K562 (cell line): ENCODE measurements around the gene SLC1A2. TPM values are rescaled to one million over a fixed set of nuclear protein-coding genes. Genes with fewer than 3 reads are reported as not detected.

Experiments used
- ATAC-seq: fragments of 200-7000 bp; cut with Tn5 transposase; 3 replicates; pipeline ENCODE4 v1.9.1; 2020; ENCODE audit warnings: moderate library complexity
- BruUV-seq: library from RNA; stranded (reverse); fragments of 400-500 nt; replicated peaks from 2 replicates; lab custom pipeline; 2021; lab: Mats Ljungman, UMichigan
- CTCF ChIA-PET: fragments of 300-600 bp; formaldehyde crosslinking; extraction: SDS; loops from one replicate; lab custom pipeline; 2021; ENCODE audit warnings: low intra/inter-chr PET ratio; lab: Yijun Ruan, JAX
- POLR2A ChIA-PET: fragments of 300-600, 350-650 bp; sonication (Branson Sonifier 250); formaldehyde crosslinking; extraction: SDS; loops from one replicate; lab custom pipeline; 2021; ENCODE audit warnings: antibody characterized with exemption, inconsistent platforms; lab: Yijun Ruan, JAX
- DNase-seq, 4 experiments: peaks; one replicate each; pipeline versions ENCODE4 v3.0.0 to v3.0.0-alpha.2; 2011 to 2018; ENCODE audit warnings: low spot score in 3 of 4, mixed read lengths in 3 of 4; ENCODE audit errors: extremely low read depth in 1 of 4
- FAIRE-seq: peaks from 2 replicates; lab custom pipeline; 2011; peaks lifted over from hg19 to GRCh38; lab: Jason Lieb, UNC
- H2AFZ ChIP-seq: 2 replicates; pipeline ENCODE4 v1.6.0; 2011; ENCODE audit warnings: low read depth, low read length, control low read depth, inconsistent platforms
- H3K27ac ChIP-seq: fragments of 200-600 bp; 3 replicates; pipeline ENCODE4 v1.8.0; 2011; ENCODE audit warnings: low read depth, mild to moderate bottlenecking, control low read depth, inconsistent platforms, low read length, moderate library complexity, mixed read lengths; ENCODE audit errors: extremely low read depth
- H3K27me3 ChIP-seq, 2 experiments: fragments of 300-600 bp in 1 of 2; 2 replicates in 1 of 2; 3 replicates in 1 of 2; pipeline versions ENCODE4 v1.6.0 to v1.8.0; 2011; ENCODE audit warnings: inconsistent platforms in 2 of 2, low read length in 2 of 2, mild to moderate bottlenecking in 1 of 2, mixed read lengths in 1 of 2, moderate library complexity in 1 of 2; ENCODE audit not compliant: control insufficient read depth in 2 of 2, insufficient read depth in 2 of 2
- H3K36me3 ChIP-seq: fragments of 300-600 bp; 3 replicates; pipeline ENCODE4 v1.8.0; 2011; ENCODE audit warnings: mild to moderate bottlenecking, low read length, inconsistent platforms; ENCODE audit not compliant: control insufficient read depth, insufficient read depth
- H3K4me1 ChIP-seq, 2 experiments: fragments of 200-600 bp in 1 of 2; replicated peaks in 1 of 2; 2 replicates in 1 of 2; 3 replicates in 1 of 2; pipeline versions ENCODE4 v1.5.1 to v1.8.0; 2011; ENCODE audit warnings: inconsistent platforms in 2 of 2, low read length in 2 of 2, mild to moderate bottlenecking in 1 of 2, mixed read lengths in 1 of 2, moderate library complexity in 1 of 2; ENCODE audit not compliant: control insufficient read depth in 2 of 2, insufficient read depth in 2 of 2
- H3K4me2 ChIP-seq: 2 replicates; pipeline ENCODE4 v1.6.1; 2011; ENCODE audit warnings: low read length, control low read depth, inconsistent platforms, mixed read lengths; ENCODE audit not compliant: insufficient read depth
- H3K4me3 ChIP-seq: fragments of 200-600 bp; sonication (generic), shearing (Covaris generic); 2 replicates; pipeline ENCODE4 v1.5.1; 2016; ENCODE audit warnings: control low read depth, inconsistent platforms
- H3K79me2 ChIP-seq: fragments of 200-600 bp; 3 replicates; pipeline ENCODE4 v1.8.0; 2011; ENCODE audit warnings: low read length, inconsistent platforms; ENCODE audit not compliant: control insufficient read depth, insufficient read depth
- H3K9ac ChIP-seq, 2 experiments: 2 replicates each; pipeline versions ENCODE4 v1.6.0 to v1.6.1; 2011; ENCODE audit warnings: low read depth in 2 of 2, low read length in 2 of 2, control low read depth in 1 of 2, inconsistent platforms in 1 of 2, mild to moderate bottlenecking in 1 of 2, mixed read lengths in 1 of 2; ENCODE audit not compliant: insufficient read depth in 1 of 2
- H3K9me1 ChIP-seq: one replicate; pipeline ENCODE4 v1.6.0; 2011; ENCODE audit warnings: inconsistent platforms, mild to moderate bottlenecking, low read length, moderate library complexity; ENCODE audit not compliant: control insufficient read depth, insufficient read depth
- H3K9me3 ChIP-seq: replicated peaks from 2 replicates; pipeline ENCODE4 v1.5.1; 2011; ENCODE audit warnings: low read depth, low read length, inconsistent platforms; ENCODE audit not compliant: control insufficient read depth, insufficient read depth
- H4K20me1 ChIP-seq: replicated peaks from 2 replicates; pipeline ENCODE4 v1.6.1; 2011; ENCODE audit warnings: low read length, inconsistent platforms, mixed read lengths; ENCODE audit not compliant: control insufficient read depth, insufficient read depth
- CBX8 ChIP-seq: fragments of 200-600 bp; sonication (generic); IDR thresholded peaks from 2 replicates; pipeline ENCODE4 v1.6.1; 2012; ENCODE audit warnings: borderline replicate concordance, mixed run types, low read depth, mild to moderate bottlenecking, moderate library complexity, mixed read lengths, low read length, control low read depth, inconsistent platforms; ENCODE audit not compliant: poor library complexity, severe bottlenecking; ENCODE audit errors: extremely low read depth
- CTCF ChIP-seq, 3 experiments: IDR thresholded peaks in 2 of 3; conservative IDR thresholded peaks in 1 of 3; 2 replicates each; pipeline ENCODE4 v1.5.1; 2011 to 2012; ENCODE audit warnings: low read length in 3 of 3, mild to moderate bottlenecking in 3 of 3, control low read depth in 2 of 3, improper control_type of control experiment in 1 of 3, inconsistent platforms in 1 of 3, low read depth in 1 of 3, mixed read lengths in 1 of 3, moderate library complexity in 1 of 3; ENCODE audit not compliant: insufficient read depth in 2 of 3
- FOXM1 ChIP-seq, 2 experiments: fragments of 450-650 bp in 1 of 2; sonication (generic) in 1 of 2; formaldehyde crosslinking in 1 of 2; IDR thresholded peaks; 2 replicates each; pipeline versions ENCODE4 v1.6.1 to v1.9.0; 2017 to 2022; ENCODE audit warnings: low read depth in 2 of 2, mild to moderate bottlenecking in 2 of 2, missing genetic modification reagents in 1 of 2, moderate library complexity in 1 of 2
- KAT8 ChIP-seq: fragments of 450-650 bp; IDR thresholded peaks from 2 replicates; pipeline ENCODE4 v1.6.1; 2016; ENCODE audit warnings: low read depth, mild to moderate bottlenecking
- POLR3G ChIP-seq: IDR thresholded peaks from 2 replicates; pipeline ENCODE4 v1.6.1; 2011; ENCODE audit not compliant: insufficient read length, insufficient replicate concordance; ENCODE audit errors: extremely low read depth
- RBM25 ChIP-seq: fragments of 200-400 bp; formaldehyde crosslinking; IDR thresholded peaks from 2 replicates; pipeline ENCODE4 v1.6.1; 2018; ENCODE audit warnings: low read length, low read depth, moderate library complexity; ENCODE audit not compliant: severe bottlenecking
- THAP12 ChIP-seq: fragments of 250-450 bp; sonication (Bioruptor Pico); IDR thresholded peaks from 2 replicates; pipeline ENCODE4 v1.9.0; 2021; ENCODE audit warnings: mild to moderate bottlenecking, inconsistent platforms
- TRIM28 ChIP-seq: fragments of 450-650 bp; IDR thresholded peaks from 2 replicates; pipeline ENCODE4 v1.6.1; 2017
- ZKSCAN8 ChIP-seq: fragments of 200-800 bp; sonication (Bioruptor generic); IDR thresholded peaks from 2 replicates; pipeline ENCODE4 v1.6.1; 2016; ENCODE audit warnings: missing genetic modification characterization, missing compliant biosample characterization
- ZNF133 ChIP-seq: fragments of 250-450 bp; sonication (Bioruptor Pico); IDR thresholded peaks from 2 replicates; pipeline ENCODE4 v1.4.0; 2020; ENCODE audit warnings: mild to moderate bottlenecking
- WGBS: fragments of 100-300 bp; shearing (Covaris generic); methylation state at CpG from one replicate; pipeline ENCODE4 v1.1.6; 2016; ENCODE audit warnings: low coverage, mixed read lengths; ENCODE audit not compliant: insufficient coverage; ENCODE audit errors: missing lambda C conversion rate; 5-methylcytosine and 5-hydroxymethylcytosine counted together
- in situ Hi-C: fragments of 300-500 bp; cut with MboI; formaldehyde crosslinking; loops from 4 replicates; pipeline ENCODE4 v1.15.0; 2018; ENCODE audit warnings: inconsistent platforms, mixed read lengths
- intact Hi-C: fragments of 100-400 bp; cut with micrococcal nuclease; formaldehyde crosslinking; loops from 2 replicates; pipeline ENCODE4 v1.14.2; 2022
- polyA plus RNA-seq, 8 experiments: library from polyadenylated mRNA; depleted of rRNA in 4 of 8; stranded (reverse) in 5 of 8; unstranded in 3 of 8; fragments of >200 nt; fragmentation: Nextera tagmentation in 2 of 8; fragmentation: Illumina TruSeq in 1 of 8; extraction: Ambion mirVana in 2 of 8; extraction: Trizol in 1 of 8; gene quantifications; 2 replicates each; pipeline versions ENCODE4 v1.2.1 to v1.2.3, GENCODE V29; 2011 to 2014; ENCODE audit warnings: inconsistent platforms in 1 of 8, missing spikeins in 1 of 8
- total RNA-seq, 7 experiments: library from RNA; depleted of rRNA in 6 of 7; stranded (reverse); fragments of >200 nt in 6 of 7; fragmentation: Illumina TruSeq in 2 of 7; extraction: Trizol in 2 of 7; gene quantifications; 2 replicates each; pipeline versions ENCODE4 v1.2.1 to v1.2.3, GENCODE V29; 2011 to 2021; ENCODE audit warnings: low replicate concordance in 1 of 7

The SLC1A2 gene
- total and polyA plus RNA-seq, 9 of the 15 experiments (the other 6 are each of a cell fraction or from before 2014, with no cell fraction given) = 0.03 to 0.07 (median 0.04) TPM; not detected in 5

- 0% methylated on average over 4 of the region's 4 CpGs for WGBS
- intact Hi-C loops = no loop called here
- H3K27ac ChIP-seq = no peak overlapping the region
Observed at GRCh38 chr11:35232891-35233330, 186.4 kb downstream of the SLC1A2 start.

GRCh38 chr11:35231076-35231860 is 188.1 kb downstream of the SLC1A2 start:
- no peak for DNase-seq
- CTCF ChIA-PET = no interaction called here
- Histone ChIP-seq H3K4me2 (no peak overlapping the region), H3K36me3 (no peaks in the 10 kb centered on the region), H3K9ac (no peak overlapping the region), H3K79me2 (no peaks in the 10 kb centered on the region), H3K4me3 (no peak overlapping the region), H3K27me3 (0 out of 5 replicates have a peak, but pooled peaks cover 0 to 2% of the 10 kb centered on the region in 2 experiments), H3K9me3 (no peaks in the 10 kb centered on the region), H4K20me1 (no peaks in the 10 kb centered on the region; the same call in 1 of the 2 replicates), H3K4me1 (no peaks in the 10 kb centered on the region), H3K9me1 (no peaks in the 10 kb centered on the region), H3K27ac (no peak overlapping the region), H2AFZ (no peak overlapping the region)
- in situ Hi-C loops = loop anchor here (25.0 kb wide), 1 partner anchor 294 kb away; no protein-coding TSS in a partner anchor
- FAIRE-seq = no peak
- 0% methylated on average over 5 of the region's 5 CpGs for WGBS
- POLR2A ChIA-PET = no interaction called here
- no TSS peak for BruUV-seq
- no peak for ATAC-seq
- intact Hi-C loops = no loop called here
- TF ChIP-seq CTCF (IDR thresholded peaks at IDR 0.05 in 2 of 3, conservative IDR thresholded peaks at IDR 0.05 in 1 of 3; ENCODE audit: insufficient read depth in 2 of 3, low read depth in 1 of 3, low read length in 3 of 3) (no peak), ZNF133 (CRISPR knock-in tag) (no peak), FOXM1 (IDR thresholded peaks at IDR 0.05; ENCODE audit: low read depth) (no peak), FOXM1 (CRISPR knock-in tag; IDR thresholded peaks at IDR 0.05; ENCODE audit: low read depth) (no peak), RBM25 (no peak), KAT8 (no peak), ZKSCAN8 (CRISPR knock-in tag) (no peak), TRIM28 (no peak), THAP12 (CRISPR knock-in tag) (no peak)

More at GRCh38 chr11:35232891-35233330, 186.4 kb downstream of the SLC1A2 start:
- Histone ChIP-seq H4K20me1 (no peaks in the 10 kb centered on the region; the same call in 1 of the 2 replicates), H3K9me3 (no peaks in the 10 kb centered on the region), H3K4me3 (no peak overlapping the region), H3K4me2 (no peak overlapping the region), H3K9ac (no peak overlapping the region), H2AFZ (no peak overlapping the region), H3K4me1 (no peaks in the 10 kb centered on the region; a peak in 1 of 5 replicates), H3K36me3 (no peaks in the 10 kb centered on the region), H3K79me2 (no peaks in the 10 kb centered on the region), H3K27me3 (no peaks in the 10 kb centered on the region), H3K9me1 (no peaks in the 10 kb centered on the region)
- no peak for ATAC-seq
- FAIRE-seq = no peak
- no peak for DNase-seq
- ChIA-PET CTCF (no interaction called here), POLR2A (no interaction called here)
- in situ Hi-C loops = loop anchor here (25.0 kb wide), 1 partner anchor 296 kb away; no protein-coding TSS in a partner anchor
- TF ChIP-seq CBX8 (no peak), POLR3G (no peak)
- BruUV-seq = no TSS peak
